Measurements from ENCODE around the gene LDHAL6B. TPM values are rescaled to one million over a fixed set of nuclear protein-coding genes. Genes with fewer than 3 reads are reported as not detected.

LDHAL6B gene
- total and polyA plus RNA-seq, 8 donors: not detected

DNA sequence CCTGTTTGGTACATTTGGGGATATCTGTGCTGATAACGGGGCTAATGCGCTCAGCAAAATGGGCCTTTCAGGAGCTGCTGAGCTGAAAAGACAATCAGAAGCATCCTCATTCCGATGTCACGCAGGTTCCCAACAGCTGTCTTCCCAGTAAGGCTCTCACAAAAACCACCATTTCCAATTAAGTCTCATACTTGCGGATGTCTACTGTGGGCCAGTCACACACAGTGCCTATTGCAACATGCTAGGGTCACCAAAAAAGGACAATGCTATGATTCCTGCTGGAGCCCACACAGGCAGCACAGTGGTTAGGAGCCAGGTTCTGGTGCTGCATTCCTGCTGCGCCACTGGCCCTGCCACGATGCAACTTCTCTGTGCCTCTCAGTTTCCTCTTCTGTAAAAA is 16.4 kb upstream of the LDHAL6B start:
- 88 to 97% (median 95%) methylated on average over 7 of the region's 7 CpGs for WGBS, 5 donors
- Histone ChIP-seq H3K27ac (no peak overlapping the region), H3K27me3 (no peaks in the 10 kb centered on the region), H3K4me1 (peaks cover 0 to 4% (median 0%) of the 10 kb centered on the region in 4 donors), H3K9me3 (no peaks in the 10 kb centered on the region), H3K4me3 (no peak overlapping the region), H3K36me3 (peaks cover 14 to 87% (median 74%) of the 10 kb centered on the region in 4 donors)
- TF ChIP-seq POLR2AphosphoS5 (IDR thresholded peaks at IDR 0.05) (no peak), POLR2A (IDR thresholded peaks at IDR 0.05) (no peak), EP300 (IDR thresholded peaks at IDR 0.05) (no peak)
- TF ChIP-seq, protein P1, sequence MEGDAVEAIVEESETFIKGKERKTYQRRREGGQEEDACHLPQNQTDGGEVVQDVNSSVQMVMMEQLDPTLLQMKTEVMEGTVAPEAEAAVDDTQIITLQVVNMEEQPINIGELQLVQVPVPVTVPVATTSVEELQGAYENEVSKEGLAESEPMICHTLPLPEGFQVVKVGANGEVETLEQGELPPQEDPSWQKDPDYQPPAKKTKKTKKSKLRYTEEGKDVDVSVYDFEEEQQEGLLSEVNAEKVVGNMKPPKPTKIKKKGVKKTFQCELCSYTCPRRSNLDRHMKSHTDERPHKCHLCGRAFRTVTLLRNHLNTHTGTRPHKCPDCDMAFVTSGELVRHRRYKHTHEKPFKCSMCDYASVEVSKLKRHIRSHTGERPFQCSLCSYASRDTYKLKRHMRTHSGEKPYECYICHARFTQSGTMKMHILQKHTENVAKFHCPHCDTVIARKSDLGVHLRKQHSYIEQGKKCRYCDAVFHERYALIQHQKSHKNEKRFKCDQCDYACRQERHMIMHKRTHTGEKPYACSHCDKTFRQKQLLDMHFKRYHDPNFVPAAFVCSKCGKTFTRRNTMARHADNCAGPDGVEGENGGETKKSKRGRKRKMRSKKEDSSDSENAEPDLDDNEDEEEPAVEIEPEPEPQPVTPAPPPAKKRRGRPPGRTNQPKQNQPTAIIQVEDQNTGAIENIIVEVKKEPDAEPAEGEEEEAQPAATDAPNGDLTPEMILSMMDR (IDR thresholded peaks at IDR 0.05): no peak
- DNase-seq: no peak
- intact Hi-C loops (cut with DNase I; ENCODE audit: low total_unique reads): no loop called here

GRCh38 chr15:59191855-59192237 is 14.8 kb upstream of the LDHAL6B start:
- intact Hi-C loops (cut with DNase I; ENCODE audit: low total_unique reads): no loop called here
- TF ChIP-seq, protein P1 (IDR thresholded peaks at IDR 0.05): no peak
- TF ChIP-seq POLR2AphosphoS5 (IDR thresholded peaks at IDR 0.05): peak in 1 of 3 donors; percentile 45
- Histone ChIP-seq H3K4me3 (no peak overlapping the region), H3K4me1 (peaks cover 0 to 4% (median 0%) of the 10 kb centered on the region in 4 donors), H3K9me3 (no peaks in the 10 kb centered on the region), H3K36me3 (peaks cover 21 to 95% (median 77%) of the 10 kb centered on the region in 4 donors), H3K27ac (peak overlapping the region in 1 of 5 donors; percentile 32), H3K27me3 (no peaks in the 10 kb centered on the region)
- 53 to 78% (median 74%) methylated on average over 6 of the region's 6 CpGs for WGBS, 5 donors
- no peak for DNase-seq

GRCh38 chr15:59194639-59195325 is 11.9 kb upstream of the LDHAL6B start:
- H3K36me3 ChIP-seq: peaks cover 28 to 93% (median 70%) of the 10 kb centered on the region in 4 donors

GRCh38 chr15:59196416-59196815 is 10.2 kb upstream of the LDHAL6B start:
- TF ChIP-seq POLR2A (IDR thresholded peaks at IDR 0.05) (no peak), POLR2AphosphoS5 (IDR thresholded peaks at IDR 0.05) (no peak), EP300 (IDR thresholded peaks at IDR 0.05) (no peak)
- TF ChIP-seq, protein P1 (IDR thresholded peaks at IDR 0.05): no peak
- intact Hi-C loops (cut with DNase I; ENCODE audit: low total_unique reads): no loop called here
- WGBS, 5 donors: 92 to 98% (median 96%) methylated on average over 2 of the region's 2 CpGs

More at GRCh38 chr15:59194639-59195325, 11.9 kb upstream of the LDHAL6B start:
- no peak for DNase-seq
- intact Hi-C loops (cut with DNase I; ENCODE audit: low total_unique reads): no loop called here
- Histone ChIP-seq H3K4me3 (no peak overlapping the region), H3K27ac (no peak overlapping the region), H3K9me3 (no peaks in the 10 kb centered on the region), H3K4me1 (peaks cover 0 to 4% (median 0%) of the 10 kb centered on the region in 4 donors), H3K27me3 (no peaks in the 10 kb centered on the region)
- WGBS, 5 donors: 88 to 93% (median 91%) methylated on average over 10 of the region's 10 CpGs
- TF ChIP-seq POLR2AphosphoS5 (IDR thresholded peaks at IDR 0.05) (no peak), EP300 (IDR thresholded peaks at IDR 0.05) (no peak), POLR2A (IDR thresholded peaks at IDR 0.05) (no peak)
- TF ChIP-seq, protein P1 (IDR thresholded peaks at IDR 0.05): no peak

More at GRCh38 chr15:59196416-59196815, 10.2 kb upstream of the LDHAL6B start:
- peaks cover 0 to 4% (median 0%) of the 10 kb centered on the region in 4 donors for H3K4me1 ChIP-seq
- H3K27me3 ChIP-seq: no peaks in the 10 kb centered on the region
- H3K36me3 ChIP-seq: peaks cover 28 to 93% (median 70%) of the 10 kb centered on the region in 4 donors
- no peak for DNase-seq
- H3K4me3 ChIP-seq: no peak overlapping the region
- no peak overlapping the region for H3K27ac ChIP-seq
- no peaks in the 10 kb centered on the region for H3K9me3 ChIP-seq

Measured in stomach (tissue), 9 donors.